Tibial nerve (tissue), 4 donors: ENCODE data around the gene PLPP1.

Source experiments
- EP300 ChIP-seq, 2 donors: sonication (generic); formaldehyde crosslinking; IDR thresholded peaks; one replicate each; pipeline ENCODE4 v1.6.1; 2017; ENCODE audit warnings: antibody characterized with exemption in 2 of 2, mild to moderate bottlenecking in 1 of 2
- POLR2A ChIP-seq, 2 donors: fragments of 450-650 bp; IDR thresholded peaks; one replicate each; pipeline ENCODE4 v1.6.1; 2017; ENCODE audit warnings: antibody characterized with exemption in 2 of 2, mild to moderate bottlenecking in 2 of 2, moderate library complexity in 2 of 2
- TF ChIP-seq, protein P1 (sequence below), 5 experiments: fragments of 200-600 bp in 3 of 5; fragments of 450-650 bp in 2 of 5; sonication (generic) in 3 of 5; IDR thresholded peaks; one replicate each; pipeline ENCODE4 v1.5.1; 2016 to 2019; ENCODE audit warnings: antibody characterized with exemption in 5 of 5, mild to moderate bottlenecking in 3 of 5, moderate library complexity in 2 of 5

DNA sequence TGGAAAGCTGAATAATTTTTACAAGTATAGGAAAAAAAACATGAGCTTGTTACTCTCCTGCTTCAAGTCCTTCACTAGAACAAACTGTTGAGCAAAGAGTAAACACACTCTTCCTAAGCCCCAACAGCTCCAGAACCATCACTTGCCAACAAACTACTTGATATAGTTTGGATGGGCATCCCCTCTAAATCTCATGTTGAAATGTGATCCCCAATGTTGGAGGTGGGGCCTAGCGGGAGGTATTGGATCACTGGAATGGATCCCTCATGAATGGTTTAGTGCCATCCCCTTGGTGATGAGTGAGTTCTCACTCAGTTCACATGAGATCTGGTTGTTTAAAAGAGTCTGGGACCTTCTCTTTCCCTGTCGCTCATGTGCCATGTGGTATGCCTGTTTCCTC is 82.8 kb downstream of the PLPP1 start:
- TF ChIP-seq POLR2A (IDR thresholded peaks at IDR 0.05) (no peak), EP300 (IDR thresholded peaks at IDR 0.05) (no peak)
- TF ChIP-seq, protein P1, sequence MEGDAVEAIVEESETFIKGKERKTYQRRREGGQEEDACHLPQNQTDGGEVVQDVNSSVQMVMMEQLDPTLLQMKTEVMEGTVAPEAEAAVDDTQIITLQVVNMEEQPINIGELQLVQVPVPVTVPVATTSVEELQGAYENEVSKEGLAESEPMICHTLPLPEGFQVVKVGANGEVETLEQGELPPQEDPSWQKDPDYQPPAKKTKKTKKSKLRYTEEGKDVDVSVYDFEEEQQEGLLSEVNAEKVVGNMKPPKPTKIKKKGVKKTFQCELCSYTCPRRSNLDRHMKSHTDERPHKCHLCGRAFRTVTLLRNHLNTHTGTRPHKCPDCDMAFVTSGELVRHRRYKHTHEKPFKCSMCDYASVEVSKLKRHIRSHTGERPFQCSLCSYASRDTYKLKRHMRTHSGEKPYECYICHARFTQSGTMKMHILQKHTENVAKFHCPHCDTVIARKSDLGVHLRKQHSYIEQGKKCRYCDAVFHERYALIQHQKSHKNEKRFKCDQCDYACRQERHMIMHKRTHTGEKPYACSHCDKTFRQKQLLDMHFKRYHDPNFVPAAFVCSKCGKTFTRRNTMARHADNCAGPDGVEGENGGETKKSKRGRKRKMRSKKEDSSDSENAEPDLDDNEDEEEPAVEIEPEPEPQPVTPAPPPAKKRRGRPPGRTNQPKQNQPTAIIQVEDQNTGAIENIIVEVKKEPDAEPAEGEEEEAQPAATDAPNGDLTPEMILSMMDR (IDR thresholded peaks at IDR 0.05): no peak
